K562 (cell line): ENCODE results near the gene ZNHIT2. TPM values are rescaled to one million over a fixed set of nuclear protein-coding genes. Genes with fewer than 3 reads are reported as not detected.

ENCODE experiments used
- C11orf30 ChIP-seq: fragments of 450-650 bp; IDR thresholded peaks from 2 replicates; pipeline ENCODE4 v1.6.1; 2016; ENCODE audit warnings: low read depth, mild to moderate bottlenecking
- CBX2 ChIP-seq: fragments of 200-600 bp; sonication (generic); IDR thresholded peaks from one replicate; pipeline ENCODE4 v1.6.1; 2012; ENCODE audit warnings: mild to moderate bottlenecking, low read length, inconsistent platforms; ENCODE audit not compliant: insufficient read depth, poor library complexity, severe bottlenecking
- CEBPG ChIP-seq, 3 experiments: fragments of 200-800 bp in 1 of 3; sonication (Bioruptor generic) in 1 of 3; sonication (generic) in 1 of 3; formaldehyde crosslinking in 1 of 3; IDR thresholded peaks in 2 of 3; conservative IDR thresholded peaks in 1 of 3; 2 replicates each; pipeline versions ENCODE4 v1.6.1 to v1.8.0; 2016 to 2022; ENCODE audit warnings: missing compliant biosample characterization in 2 of 3, missing genetic modification characterization in 2 of 3, mild to moderate bottlenecking in 1 of 3, missing genetic modification reagents in 1 of 3
- CHD2 ChIP-seq: IDR thresholded peaks from 2 replicates; pipeline ENCODE4 v1.6.1; 2011; ENCODE audit warnings: low read depth, low read length
- E2F3 ChIP-seq: fragments of 250-450 bp; sonication (Bioruptor Pico); IDR thresholded peaks from 2 replicates; pipeline ENCODE4 v1.4.0; 2020; ENCODE audit warnings: mild to moderate bottlenecking
- ELF2 ChIP-seq: fragments of 250-450 bp; sonication (Bioruptor Pico); IDR thresholded peaks from 2 replicates; pipeline ENCODE4 v1.5.0; 2021; ENCODE audit warnings: mild to moderate bottlenecking
- FOSL1 ChIP-seq: fragments of 200-800 bp; sonication (Bioruptor generic); conservative IDR thresholded peaks from 2 replicates; pipeline ENCODE4 v1.6.1; 2016; ENCODE audit warnings: missing genetic modification characterization, missing compliant biosample characterization
- HDGF ChIP-seq: fragments of 450-650 bp; IDR thresholded peaks from 2 replicates; pipeline ENCODE4 v1.6.1; 2016
- HNRNPL ChIP-seq: fragments of 200-400 bp; formaldehyde crosslinking; IDR thresholded peaks from 2 replicates; pipeline ENCODE4 v1.6.1; 2017; ENCODE audit warnings: low read depth, mild to moderate bottlenecking, low read length
- JUN ChIP-seq, 2 experiments: sonication (generic) in 1 of 2; formaldehyde crosslinking in 1 of 2; IDR thresholded peaks; 2 replicates each; pipeline versions ENCODE4 v1.6.1 to v1.8.0; 2012 to 2022; ENCODE audit warnings: borderline replicate concordance in 2 of 2, mild to moderate bottlenecking in 2 of 2, improper control_type of control experiment in 1 of 2, low read depth in 1 of 2, low read length in 1 of 2, missing genetic modification reagents in 1 of 2
- JUND ChIP-seq, 2 experiments: IDR thresholded peaks; 2 replicates in 1 of 2; 3 replicates in 1 of 2; pipeline ENCODE4 v1.6.1; 2011; ENCODE audit warnings: borderline replicate concordance in 2 of 2, low read depth in 2 of 2, low read length in 2 of 2, improper control_type of control experiment in 1 of 2, missing biosample characterization in 1 of 2, missing genetic modification characterization in 1 of 2, missing genetic modification reagents in 1 of 2
- KAT2B ChIP-seq: IDR thresholded peaks from one replicate; pipeline ENCODE4 v1.6.1; 2012; ENCODE audit warnings: low read depth, mild to moderate bottlenecking, control low read depth, inconsistent platforms, low read length, moderate library complexity
- LCOR ChIP-seq: sonication (generic); formaldehyde crosslinking; IDR thresholded peaks from 2 replicates; pipeline ENCODE4 v1.8.0; 2022; ENCODE audit warnings: mild to moderate bottlenecking, missing genetic modification reagents
- MCM5 ChIP-seq: fragments of 450-650 bp; IDR thresholded peaks from 2 replicates; pipeline ENCODE4 v1.6.1; 2016; ENCODE audit warnings: low read depth
- NR2C1 ChIP-seq, 2 experiments: fragments of 450-650 bp; IDR thresholded peaks; 2 replicates each; pipeline ENCODE4 v1.6.1; 2017; ENCODE audit warnings: mild to moderate bottlenecking in 2 of 2, antibody characterized with exemption in 1 of 2, inconsistent platforms in 1 of 2, missing compliant biosample characterization in 1 of 2, missing genetic modification characterization in 1 of 2
- RBM34 ChIP-seq: fragments of 200-400 bp; formaldehyde crosslinking; IDR thresholded peaks from 2 replicates; pipeline ENCODE4 v1.6.1; 2018; ENCODE audit warnings: low read length, borderline replicate concordance; ENCODE audit not compliant: insufficient read depth
- RFX1 ChIP-seq: fragments of 450-650 bp; IDR thresholded peaks from 2 replicates; pipeline ENCODE4 v1.6.1; 2016; ENCODE audit warnings: mild to moderate bottlenecking, moderate library complexity
- RFX5 ChIP-seq: IDR thresholded peaks from 2 replicates; pipeline ENCODE4 v1.6.1; 2011; ENCODE audit warnings: low read depth, mild to moderate bottlenecking, improper control_type of control experiment, low read length
- SMAD1 ChIP-seq: fragments of 150-350 bp; IDR thresholded peaks from 2 replicates; pipeline ENCODE4 v1.6.1; 2014; ENCODE audit warnings: low read length, low read depth; ENCODE audit not compliant: partially characterized antibody
- SMARCA4 ChIP-seq: fragments of 450-650 bp; IDR thresholded peaks from 2 replicates; pipeline ENCODE4 v1.6.1; 2016
- TBP ChIP-seq: optimal IDR thresholded peaks from 2 replicates; pipeline ENCODE3; 2011; ENCODE audit warnings: low read depth, low read length, improper control_type of control experiment
- TEAD1 ChIP-seq, 2 experiments: fragments of 450-650 bp in 1 of 2; sonication (generic) in 1 of 2; formaldehyde crosslinking; IDR thresholded peaks; 2 replicates each; pipeline versions ENCODE4 v1.4.0 to v1.8.0; 2020 to 2022; ENCODE audit warnings: mild to moderate bottlenecking in 2 of 2, missing genetic modification reagents in 1 of 2
- ZFPM2 ChIP-seq: fragments of 250-450 bp; sonication (Bioruptor Pico); IDR thresholded peaks from 2 replicates; pipeline ENCODE4 v1.5.1; 2022; ENCODE audit warnings: mild to moderate bottlenecking
- ZNF121 ChIP-seq: sonication (generic); formaldehyde crosslinking; conservative IDR thresholded peaks from 2 replicates; pipeline ENCODE4 v1.8.0; 2022; ENCODE audit warnings: missing genetic modification reagents
- ZNF699 ChIP-seq: fragments of 250-450 bp; sonication (Bioruptor Pico); IDR thresholded peaks from 2 replicates; pipeline ENCODE4 v1.8.0; 2021; ENCODE audit warnings: mild to moderate bottlenecking, moderate library complexity; ENCODE audit not compliant: insufficient replicate concordance
- polyA plus RNA-seq, 8 experiments: library from polyadenylated mRNA; depleted of rRNA in 4 of 8; stranded (reverse) in 5 of 8; unstranded in 3 of 8; fragments of >200 nt; fragmentation: Nextera tagmentation in 2 of 8; fragmentation: Illumina TruSeq in 1 of 8; extraction: Ambion mirVana in 2 of 8; extraction: Trizol in 1 of 8; gene quantifications; 2 replicates each; pipeline versions ENCODE4 v1.2.1 to v1.2.3, GENCODE V29; 2011 to 2014; ENCODE audit warnings: inconsistent platforms in 1 of 8, missing spikeins in 1 of 8
- total RNA-seq, 7 experiments: library from RNA; depleted of rRNA in 6 of 7; stranded (reverse); fragments of >200 nt in 6 of 7; fragmentation: Illumina TruSeq in 2 of 7; extraction: Trizol in 2 of 7; gene quantifications; 2 replicates each; pipeline versions ENCODE4 v1.2.1 to v1.2.3, GENCODE V29; 2011 to 2021; ENCODE audit warnings: low replicate concordance in 1 of 7
- TF ChIP-seq, protein P1 (sequence below): fragments of 450-650 bp; IDR thresholded peaks from 2 replicates; pipeline ENCODE4 v1.6.1; 2016; ENCODE audit warnings: borderline replicate concordance

The ZNHIT2 gene
- total and polyA plus RNA-seq, 9 of the 15 experiments (the other 6 are each of a cell fraction or from before 2014, with no cell fraction given), result 0.08 to 39.0 (median 2.5) TPM

DNA sequence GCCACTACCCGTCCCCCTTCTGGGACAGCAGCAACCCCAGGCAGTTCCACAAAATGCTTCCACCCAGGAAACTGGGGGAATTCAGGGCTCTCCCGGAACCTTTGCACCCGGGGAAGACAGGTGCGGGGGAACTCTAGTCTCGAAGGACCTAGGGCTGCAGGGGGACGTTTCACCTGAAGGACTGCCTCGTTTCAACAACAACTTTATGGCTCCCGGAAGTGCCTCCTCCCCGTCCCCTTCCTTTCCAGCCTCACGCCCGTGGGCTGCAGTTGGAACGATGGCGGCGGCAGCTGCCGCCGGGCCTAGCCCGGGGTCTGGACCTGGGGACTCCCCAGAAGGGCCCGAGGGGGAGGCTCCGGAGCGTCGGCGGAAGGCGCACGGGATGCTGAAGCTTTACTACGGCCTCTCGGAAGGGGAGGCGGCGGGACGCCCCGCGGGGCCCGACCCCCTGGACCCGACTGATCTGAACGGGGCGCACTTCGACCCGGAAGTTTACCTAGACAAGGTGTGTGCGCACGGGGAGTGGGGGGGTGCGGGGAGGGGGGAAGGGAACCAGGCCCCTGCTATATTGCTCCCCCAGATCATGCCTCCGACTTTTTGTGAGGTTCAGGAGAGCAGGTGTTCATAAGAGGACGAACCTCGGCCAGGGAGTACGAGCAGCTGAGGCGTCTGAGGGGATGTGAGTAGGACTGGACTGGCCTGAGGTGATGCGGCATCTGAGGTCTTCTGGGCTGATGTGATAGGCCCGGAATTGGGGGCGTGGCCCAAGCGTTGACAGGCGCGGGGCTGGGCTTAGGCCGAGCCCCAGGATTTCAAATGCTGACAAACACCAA is 21.3 kb downstream of the ZNHIT2 start, which contains the start of gene VPS51 (continued):
- no peak for TF ChIP-seq ZNF699 (CRISPR knock-in tag)
- TF ChIP-seq C11orf30, result peak; percentile 95
- TF ChIP-seq JUN (IDR thresholded peaks at IDR 0.05; ENCODE audit: borderline replicate concordance, low read depth, low read length), result peak; percentile 48
- TF ChIP-seq JUN (CRISPR knock-in tag; IDR thresholded peaks at IDR 0.05; ENCODE audit: borderline replicate concordance), result no peak
- no peak for TF ChIP-seq KAT2B
- no peak for TF ChIP-seq RFX1
- no peak for TF ChIP-seq RFX5
- TF ChIP-seq ELF2 (CRISPR knock-in tag), result peak; percentile 97
- peak; percentile 53; the same call in 1 of the 2 replicates for TF ChIP-seq FOSL1 (tag)
- TF ChIP-seq SMARCA4, result no peak
- TF ChIP-seq NR2C1 (IDR thresholded peaks at IDR 0.05), result peak; percentile 97
- TF ChIP-seq NR2C1 (tag; IDR thresholded peaks at IDR 0.05), result peak; percentile 97
- TF ChIP-seq E2F3, result no peak
- TF ChIP-seq MCM5, result no peak
- TF ChIP-seq JUND (IDR thresholded peaks at IDR 0.05; ENCODE audit: borderline replicate concordance, low read depth, low read length), result peak; percentile 84
- peak; percentile 53; the same call in 1 of the 3 replicates for TF ChIP-seq JUND (tag; IDR thresholded peaks at IDR 0.05; ENCODE audit: borderline replicate concordance, low read depth, low read length)
- peak; percentile 92 for TF ChIP-seq TBP
- no peak for TF ChIP-seq HNRNPL
- TF ChIP-seq, protein P1, sequence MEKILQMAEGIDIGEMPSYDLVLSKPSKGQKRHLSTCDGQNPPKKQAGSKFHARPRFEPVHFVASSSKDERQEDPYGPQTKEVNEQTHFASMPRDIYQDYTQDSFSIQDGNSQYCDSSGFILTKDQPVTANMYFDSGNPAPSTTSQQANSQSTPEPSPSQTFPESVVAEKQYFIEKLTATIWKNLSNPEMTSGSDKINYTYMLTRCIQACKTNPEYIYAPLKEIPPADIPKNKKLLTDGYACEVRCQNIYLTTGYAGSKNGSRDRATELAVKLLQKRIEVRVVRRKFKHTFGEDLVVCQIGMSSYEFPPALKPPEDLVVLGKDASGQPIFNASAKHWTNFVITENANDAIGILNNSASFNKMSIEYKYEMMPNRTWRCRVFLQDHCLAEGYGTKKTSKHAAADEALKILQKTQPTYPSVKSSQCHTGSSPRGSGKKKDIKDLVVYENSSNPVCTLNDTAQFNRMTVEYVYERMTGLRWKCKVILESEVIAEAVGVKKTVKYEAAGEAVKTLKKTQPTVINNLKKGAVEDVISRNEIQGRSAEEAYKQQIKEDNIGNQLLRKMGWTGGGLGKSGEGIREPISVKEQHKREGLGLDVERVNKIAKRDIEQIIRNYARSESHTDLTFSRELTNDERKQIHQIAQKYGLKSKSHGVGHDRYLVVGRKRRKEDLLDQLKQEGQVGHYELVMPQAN, result peak; percentile 76; the same call in 1 of the 2 replicates
- TF ChIP-seq TEAD1 (CRISPR knock-in tag; IDR thresholded peaks at IDR 0.05), result peak; percentile 70 to 80; a peak in 2 of 4 replicates
- 0 out of 2 replicates have a peak, but pooled peaks have one; percentile 45 for TF ChIP-seq ZFPM2
- no peak for TF ChIP-seq ZNF121
- no peak for TF ChIP-seq CHD2
- peak; percentile 56; the same call in 1 of the 2 replicates for TF ChIP-seq LCOR (CRISPR knock-in tag)
- no peak for TF ChIP-seq CBX2
- TF ChIP-seq RBM34, result no peak
- TF ChIP-seq CEBPG (CRISPR knock-in tag; IDR thresholded peaks at IDR 0.05), result no peak
- no peak for TF ChIP-seq CEBPG (tag; conservative IDR thresholded peaks at IDR 0.05 in 1 of 2, IDR thresholded peaks at IDR 0.05 in 1 of 2)
- TF ChIP-seq HDGF, result no peak
- peak; percentile 48 for TF ChIP-seq SMAD1
